COLO668 (cell line): Measurements from ENCODE around the gene HSPA4L.

Source experiments
- DNase-seq: peaks from one replicate; lab custom pipeline; 2025; ENCODE audit not compliant: unreplicated experiment; lab: John Stamatoyannopoulos, UW

The HSPA4L gene

DNA sequence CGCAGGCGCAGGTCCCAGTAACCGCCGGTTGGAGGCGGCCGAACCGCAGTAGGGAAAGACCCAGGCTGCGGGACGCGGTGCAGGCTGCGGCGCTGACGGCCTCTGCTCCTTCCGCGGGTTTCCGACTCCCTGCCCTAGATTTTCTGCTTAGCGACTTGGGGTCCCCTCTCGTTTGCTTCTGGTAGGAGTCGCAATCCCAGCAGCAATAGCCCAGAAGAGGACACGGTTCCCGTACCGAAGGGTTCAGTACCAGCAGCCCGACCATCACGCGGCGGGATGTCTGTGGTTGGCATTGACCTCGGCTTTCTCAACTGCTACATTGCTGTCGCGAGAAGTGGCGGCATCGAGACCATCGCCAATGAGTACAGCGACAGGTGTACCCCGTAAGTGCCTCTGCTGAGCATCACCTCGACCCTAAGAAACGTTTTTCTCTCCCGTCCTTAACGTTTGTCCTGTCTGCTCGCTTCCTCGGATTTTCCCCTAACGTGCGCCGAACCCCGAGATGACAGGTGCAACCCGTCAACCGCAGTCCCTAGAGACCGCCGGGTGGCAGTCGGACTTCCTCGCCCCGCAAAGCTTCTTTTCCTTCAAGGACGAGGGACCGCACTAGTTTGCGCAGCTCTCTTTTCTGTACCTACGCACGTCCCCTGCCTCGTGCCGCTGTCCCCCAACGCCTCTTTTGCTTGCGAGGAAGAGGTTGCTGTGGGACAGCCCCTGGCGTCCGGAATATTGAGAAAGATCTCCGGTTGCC, at the start of gene HSPA4L:
HSPA4L (plus strand) TSS at position 48 of the 751 bp plus-strand sequence; CDS start at position 277, 229 bp downstream.
- DNase-seq: peak; percentile 83

DNA sequence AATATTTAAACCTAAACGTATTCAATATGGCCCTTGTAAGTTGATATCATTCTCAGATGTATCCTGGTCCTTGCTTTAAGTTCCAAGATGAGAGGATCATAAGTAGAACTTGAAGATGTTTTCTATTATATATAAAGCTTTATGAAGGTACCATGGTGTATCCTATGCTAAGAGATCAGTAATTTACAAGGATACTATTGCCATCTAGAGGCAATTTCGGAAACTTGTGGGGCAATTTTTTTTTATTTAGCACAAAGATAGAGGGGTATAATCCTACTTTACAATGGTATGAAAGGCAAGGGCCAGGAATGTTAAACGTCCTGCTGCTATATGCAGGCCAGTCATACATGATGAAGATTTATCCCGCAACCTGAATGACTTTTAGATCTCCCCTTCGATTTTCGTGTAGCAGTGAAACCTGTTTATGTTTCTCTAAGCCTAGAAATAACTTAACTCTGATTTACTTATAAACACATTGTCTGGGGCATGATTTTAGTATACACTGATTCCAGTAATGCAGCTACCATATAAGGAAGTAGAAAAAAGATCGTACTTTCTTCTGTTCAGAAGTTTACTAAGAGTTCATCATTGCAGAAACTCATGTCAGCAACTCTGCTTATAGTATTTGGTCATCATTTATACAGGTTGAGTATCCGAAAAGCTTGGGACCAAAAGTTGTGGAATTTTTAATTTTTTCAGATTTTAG, 49.3 kb upstream of the HSPA4L start:
- DNase-seq: no peak

DNA sequence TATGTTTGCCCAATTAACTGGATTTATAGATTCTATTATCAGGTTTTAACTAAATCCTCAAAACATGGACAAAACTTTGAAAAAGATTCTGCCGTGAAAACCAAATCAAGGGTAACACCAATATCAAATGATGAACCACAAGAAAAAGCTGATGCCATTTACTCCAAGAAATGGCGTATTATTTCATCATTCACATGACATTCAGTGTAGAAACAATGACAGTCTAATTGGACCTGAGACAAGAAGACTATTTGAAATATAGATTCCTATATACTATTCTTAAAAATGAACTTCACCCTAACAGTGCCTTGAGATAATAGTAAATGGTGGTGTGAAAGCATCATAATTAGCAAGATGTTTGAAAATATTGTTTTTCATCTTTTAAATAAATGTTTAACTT, 47.1 kb upstream of the HSPA4L start:
- no peak for DNase-seq

DNA sequence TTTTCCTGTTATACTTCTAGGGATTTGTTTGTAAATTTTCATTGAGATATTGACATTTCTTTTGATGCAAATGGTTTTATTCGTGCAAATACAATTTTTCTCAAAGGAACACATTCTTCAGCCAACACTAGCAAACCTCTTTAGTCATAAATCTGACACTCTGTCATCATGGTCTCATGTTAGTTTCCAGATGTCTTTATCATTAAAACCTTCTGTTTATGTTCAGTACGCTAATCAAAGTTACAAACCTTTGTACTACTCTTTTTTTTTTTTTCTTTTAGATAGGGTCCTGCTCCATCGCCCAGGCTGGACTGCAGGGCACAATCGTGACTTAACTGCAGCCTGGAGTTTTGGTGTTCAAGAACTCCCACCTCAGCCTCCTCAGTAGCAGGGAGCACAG, 44.8 kb upstream of the HSPA4L start:
- no peak for DNase-seq

DNA sequence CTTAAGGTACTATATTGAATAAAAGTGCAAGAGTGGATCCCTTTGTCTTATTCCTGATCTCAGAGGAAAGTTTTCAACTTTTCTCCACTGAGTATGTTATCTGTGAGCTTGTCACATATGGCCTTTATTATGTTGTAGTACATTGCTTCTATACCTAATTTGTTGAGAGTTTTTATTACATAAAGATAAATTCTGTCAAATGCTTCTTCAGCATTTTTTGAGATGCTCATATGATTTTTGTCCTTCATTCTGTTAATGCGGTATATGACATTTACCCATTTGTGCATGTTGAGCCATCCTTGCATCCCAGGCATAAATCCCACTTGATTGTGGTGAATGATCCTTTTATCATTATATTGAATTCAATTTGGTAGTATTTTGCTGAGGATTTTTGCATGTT, 40.9 kb upstream of the HSPA4L start:
- DNase-seq: no peak

DNA sequence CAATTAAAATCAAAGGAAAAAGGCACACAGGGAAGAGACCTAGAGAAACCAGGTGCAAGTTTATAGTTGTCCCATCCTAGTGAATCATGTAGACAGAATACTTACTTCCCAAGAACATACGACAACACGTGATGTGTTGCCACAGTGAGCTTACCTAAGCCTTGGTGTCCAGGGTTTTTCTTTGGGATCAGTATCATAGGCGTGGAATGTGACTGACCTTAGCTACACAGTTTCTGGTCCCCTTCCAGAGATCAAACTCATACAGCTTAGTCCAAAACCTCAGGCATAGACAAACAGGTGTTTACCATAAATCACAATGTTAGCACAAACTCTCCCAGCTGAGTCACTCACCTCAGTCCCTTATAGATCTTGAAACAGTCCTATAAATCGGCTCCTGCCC, 34.2 kb upstream of the HSPA4L start:
- no peak for DNase-seq

DNA sequence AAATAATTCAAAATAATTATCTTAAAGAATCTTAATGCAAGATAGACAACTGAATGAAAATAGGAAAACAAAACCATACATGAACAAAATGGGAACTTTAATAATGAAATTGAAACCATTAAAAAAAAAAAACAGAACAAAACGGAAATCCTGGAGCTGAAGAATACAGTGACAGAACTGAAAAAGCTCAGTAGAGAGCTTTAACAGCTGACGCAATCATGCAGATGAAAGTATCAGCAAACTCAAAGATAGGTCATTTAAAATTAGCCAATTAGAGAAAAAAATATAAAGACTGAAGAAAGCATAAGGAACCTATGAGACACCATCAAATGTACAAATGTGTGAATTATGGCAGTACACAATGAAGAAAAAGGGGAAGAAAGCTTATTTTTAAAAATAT, 33.2 kb upstream of the HSPA4L start:
- DNase-seq: no peak

DNA sequence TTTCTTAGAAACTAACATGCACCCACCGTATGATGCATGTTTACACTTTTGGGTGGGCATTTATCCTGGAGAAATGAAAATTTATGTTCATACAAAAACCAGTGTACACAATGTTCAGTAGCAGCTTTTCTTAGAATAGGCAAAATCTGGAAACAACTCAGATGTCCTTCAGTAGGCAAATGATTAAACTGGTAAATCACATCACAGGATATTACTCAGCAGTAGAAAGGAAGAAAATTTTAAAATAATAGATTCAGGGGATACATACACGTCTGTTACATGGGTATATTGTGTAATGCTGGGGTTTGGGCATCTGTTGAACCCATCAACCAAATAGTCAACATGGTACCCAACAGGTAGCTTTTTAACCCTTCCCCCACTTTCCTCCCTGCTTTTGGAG, 25.2 kb upstream of the HSPA4L start:
- DNase-seq: no peak

DNA sequence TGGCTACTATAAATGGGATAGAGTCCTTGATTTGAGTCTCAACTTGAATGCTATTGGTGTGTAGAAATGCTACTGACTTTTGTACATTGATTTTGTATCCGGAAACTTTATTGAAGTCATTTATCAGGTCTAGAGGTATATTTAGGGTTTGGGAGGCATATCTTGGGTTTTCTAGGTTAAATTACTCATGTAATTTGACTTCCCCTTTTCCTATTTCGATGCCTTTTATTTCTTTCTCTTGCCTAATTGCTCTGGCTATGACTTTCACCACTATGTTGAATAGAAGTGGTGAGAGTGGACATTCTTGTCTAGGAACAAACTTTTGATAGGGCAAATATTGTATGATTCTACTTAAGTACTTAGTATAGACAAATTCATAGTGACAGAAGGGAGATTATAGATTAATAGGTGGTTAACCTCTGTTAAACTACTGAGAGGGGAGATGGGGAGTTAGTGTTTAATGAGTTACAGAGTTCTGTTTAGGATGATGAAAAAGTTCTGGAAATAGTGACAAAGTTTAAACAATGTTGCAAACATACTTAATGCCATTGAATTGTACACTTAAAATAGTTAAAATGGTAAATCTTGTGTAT, 22.8 kb upstream of the HSPA4L start:
- no peak for DNase-seq

DNA sequence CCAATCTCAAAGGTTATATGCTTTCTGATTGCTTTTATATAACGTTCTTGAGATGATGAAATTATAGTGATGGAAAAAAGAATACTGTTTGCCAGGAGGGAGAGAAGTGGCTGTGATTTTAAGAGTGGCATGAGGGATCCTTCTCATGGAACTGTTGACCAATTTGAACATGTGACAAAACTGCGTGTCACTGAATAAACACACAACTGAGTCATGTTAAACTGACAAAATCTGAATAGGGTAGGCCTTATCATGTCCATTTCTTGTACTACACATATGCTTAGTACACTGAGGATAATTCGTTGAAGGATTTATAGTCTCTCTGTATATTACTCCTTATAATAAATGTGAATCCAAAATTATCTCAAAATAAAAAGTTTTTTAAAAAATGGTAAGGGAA, 22.2 kb upstream of the HSPA4L start:
- DNase-seq: no peak

DNA sequence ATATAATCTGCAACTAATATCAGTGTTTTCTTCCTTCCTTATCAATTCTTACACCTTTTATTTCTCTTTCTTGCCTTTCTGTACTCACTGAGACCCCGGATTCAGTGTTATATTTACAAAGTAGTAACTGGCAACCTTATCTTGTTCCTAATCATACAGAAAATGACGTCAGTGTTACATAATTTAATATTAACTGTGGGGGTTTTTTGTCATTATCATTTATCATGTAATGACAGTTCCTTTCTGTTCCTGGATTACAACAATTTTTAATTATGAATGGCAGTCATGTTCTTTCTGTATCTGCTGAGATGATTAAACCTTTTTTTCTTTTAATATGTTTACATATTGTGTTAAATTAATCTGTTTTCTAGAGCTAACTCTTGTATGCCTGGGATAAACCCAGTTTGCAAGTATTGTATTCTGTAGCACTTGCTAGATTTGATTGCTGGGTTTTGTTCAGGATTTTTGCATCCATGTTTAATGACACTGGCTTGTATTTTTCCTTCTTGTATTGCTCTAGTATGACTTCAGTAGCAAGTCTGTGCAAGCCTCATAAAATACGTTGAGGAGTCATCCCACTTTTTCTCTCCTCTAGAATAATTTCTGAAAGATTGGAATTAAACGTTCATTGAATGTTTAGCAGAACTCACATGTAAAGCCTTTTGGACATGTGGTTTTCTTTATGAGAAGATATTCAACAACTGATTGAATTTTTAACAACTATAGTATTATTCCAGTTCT, 10.4 kb upstream of the HSPA4L start:
- DNase-seq: no peak

DNA sequence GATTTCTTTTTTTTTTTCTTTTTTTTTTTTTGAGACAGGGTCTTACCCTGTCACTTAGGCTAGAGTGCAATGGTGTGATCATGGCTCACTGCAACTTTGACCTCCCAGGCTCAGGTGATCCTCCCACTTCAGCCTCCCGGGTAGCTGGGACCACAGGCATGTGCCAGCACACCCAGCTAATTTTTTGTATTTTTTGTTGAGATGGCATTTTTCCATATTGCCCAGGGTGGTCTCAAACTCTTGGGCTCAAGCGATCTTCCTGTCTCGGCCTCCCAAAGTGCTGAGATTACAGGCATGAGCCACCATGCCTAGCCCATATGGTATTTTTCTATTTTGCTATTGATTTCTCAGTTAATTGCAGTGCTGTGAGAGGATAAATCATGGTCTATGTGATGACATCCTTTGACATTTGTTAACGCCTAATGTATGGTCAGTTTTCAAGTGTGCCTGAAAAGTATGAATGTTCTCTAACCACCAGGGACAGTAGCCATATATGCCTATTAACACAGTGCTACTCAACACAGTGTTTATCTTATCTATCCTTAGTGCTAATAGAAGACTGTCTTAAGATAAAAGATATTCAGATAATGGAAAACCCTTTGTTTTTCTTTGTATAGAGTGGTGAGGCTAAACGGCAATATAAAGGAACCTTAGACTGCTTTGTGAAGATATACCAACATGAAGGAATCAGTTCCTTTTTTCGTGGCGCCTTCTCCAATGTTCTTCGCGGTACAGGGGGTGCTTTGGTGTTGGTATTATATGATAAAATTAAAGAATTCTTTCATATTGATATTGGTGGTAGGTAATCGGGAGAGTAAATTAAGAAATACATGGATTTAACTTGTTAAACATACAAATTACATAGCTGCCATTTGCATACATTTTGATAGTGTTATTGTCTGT, 9.1 kb upstream of the HSPA4L start:
- no peak for DNase-seq

DNA sequence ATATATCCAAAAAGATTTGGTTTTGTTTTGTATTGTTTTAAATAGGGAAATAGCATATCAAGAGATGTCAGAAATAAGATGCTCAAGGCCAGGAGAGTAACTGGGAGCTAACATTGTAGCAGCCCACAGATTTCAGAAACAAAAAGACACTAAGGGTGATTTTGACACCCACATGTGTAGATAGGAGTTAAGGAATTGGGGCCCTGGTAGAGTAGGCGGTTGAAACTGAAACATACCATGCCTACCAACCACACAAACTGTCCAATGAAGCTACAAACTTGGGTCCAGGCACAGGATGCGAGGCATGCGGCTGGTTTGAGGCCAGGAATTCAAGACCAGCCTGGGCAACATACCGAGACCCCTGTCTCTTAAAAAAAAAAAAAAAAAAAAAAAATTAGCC, 6.3 kb upstream of the HSPA4L start:
- DNase-seq: no peak

DNA sequence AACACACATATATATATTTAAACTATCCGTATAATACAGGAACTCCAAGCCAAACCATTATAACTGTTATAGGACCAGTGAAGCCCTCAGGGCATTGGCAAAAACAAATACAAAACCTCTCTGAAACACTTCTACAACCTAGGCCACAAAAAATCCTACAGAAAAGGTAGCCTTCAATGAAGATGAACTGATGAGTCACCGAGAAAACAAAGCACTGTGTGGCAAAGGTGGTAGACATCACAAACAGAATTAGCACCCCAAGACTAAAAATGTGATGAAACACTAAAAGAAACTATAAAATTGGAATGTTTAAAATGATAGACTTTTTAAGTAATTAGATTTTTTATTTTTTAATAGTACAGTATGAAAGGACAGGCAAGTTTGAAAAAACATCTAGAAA, 5.5 kb upstream of the HSPA4L start:
- DNase-seq: peak; percentile 37

DNA sequence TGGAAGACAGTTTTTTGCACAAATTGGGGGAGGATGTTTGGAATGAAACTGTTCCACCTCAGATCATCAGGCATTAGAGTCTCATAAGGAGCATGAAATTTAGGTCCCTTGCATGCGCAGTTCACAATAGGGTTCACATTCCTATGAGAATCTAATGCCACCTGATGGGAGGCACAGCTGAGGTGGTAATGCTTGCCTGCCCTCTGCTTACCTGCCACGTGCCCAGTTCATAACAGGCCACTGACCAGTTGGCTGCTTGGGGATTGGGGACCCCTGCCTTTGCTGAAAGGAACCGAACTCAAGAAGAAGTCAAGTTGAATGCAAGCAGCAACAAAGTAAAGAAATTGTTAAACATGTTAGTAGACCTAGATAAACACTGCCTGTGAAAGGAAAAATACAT, 4.6 kb upstream of the HSPA4L start:
- no peak for DNase-seq

DNA sequence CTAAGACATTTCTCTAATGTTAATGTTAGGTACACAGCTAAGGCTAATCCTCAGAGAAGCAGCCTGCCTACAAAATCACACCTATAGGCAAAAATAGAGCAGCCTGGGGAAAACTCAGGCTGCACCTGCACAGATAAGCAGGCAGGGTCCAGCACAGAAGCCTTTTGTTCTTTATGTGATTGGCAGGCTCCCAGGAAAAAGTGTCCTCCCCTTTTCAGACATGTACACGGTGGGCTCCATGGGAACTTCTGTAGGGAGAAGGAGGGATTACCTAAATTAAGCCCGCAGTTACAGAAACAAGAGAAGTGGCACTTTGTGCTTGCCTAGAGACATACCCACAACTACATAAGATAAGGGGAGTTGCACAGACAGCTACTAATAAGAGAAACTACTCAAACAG, 4.0 kb upstream of the HSPA4L start:
- no peak for DNase-seq

DNA sequence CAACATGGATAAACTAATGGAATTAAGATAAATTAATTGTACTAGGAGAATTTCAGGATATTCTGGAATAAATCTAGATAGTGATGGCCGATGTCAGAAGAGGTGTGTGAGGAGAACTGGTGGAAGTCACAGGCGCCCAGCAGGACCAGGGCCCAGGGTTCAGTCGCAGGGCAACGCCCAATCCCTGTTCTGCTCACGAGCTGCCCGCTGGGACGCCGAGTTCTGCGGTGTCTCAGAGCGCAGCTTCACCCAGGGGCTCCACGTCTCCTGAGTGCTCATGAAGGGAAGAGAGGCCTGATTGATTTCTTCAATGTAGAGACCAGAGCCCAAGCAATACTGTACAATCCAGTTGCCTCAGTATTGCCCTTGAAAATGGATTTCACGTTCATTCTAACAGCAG, 1.5 kb upstream of the HSPA4L start:
- DNase-seq: no peak

DNA sequence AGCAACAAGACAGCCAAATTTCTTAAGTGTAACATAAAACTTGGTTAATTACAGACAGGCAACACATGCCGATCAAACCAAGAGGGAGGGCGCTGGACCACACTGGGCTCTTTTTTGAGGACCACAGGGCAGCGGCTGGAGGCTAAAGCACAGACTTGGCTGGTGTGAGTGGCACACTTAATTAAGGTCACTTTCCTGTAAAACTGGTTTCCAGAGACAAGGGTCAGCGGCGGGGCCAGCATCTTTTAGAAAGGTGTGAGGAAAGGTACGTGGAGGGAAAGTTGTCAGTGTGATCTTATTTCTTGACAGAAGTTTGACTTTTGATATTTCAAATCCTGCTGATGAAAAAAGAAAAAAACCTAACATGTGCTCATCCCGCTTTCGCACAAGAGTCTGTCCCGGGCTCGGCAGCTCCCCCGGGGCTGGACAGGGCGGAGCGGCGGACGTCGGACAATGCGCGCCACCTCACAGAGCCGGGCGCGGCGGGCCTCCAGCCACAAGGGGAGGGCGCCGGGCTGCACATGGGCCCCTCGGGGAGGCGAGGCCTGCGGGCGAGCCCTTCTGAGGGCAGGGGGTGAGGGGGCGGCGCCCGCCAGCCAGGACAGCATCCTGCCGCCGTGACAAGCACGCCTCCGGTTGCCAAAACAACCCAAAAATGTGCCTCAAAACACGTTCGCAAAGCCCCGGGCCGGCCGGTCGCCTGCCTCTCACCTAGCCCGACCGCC, 660 bp upstream of the HSPA4L start:
- DNase-seq: no peak

DNA sequence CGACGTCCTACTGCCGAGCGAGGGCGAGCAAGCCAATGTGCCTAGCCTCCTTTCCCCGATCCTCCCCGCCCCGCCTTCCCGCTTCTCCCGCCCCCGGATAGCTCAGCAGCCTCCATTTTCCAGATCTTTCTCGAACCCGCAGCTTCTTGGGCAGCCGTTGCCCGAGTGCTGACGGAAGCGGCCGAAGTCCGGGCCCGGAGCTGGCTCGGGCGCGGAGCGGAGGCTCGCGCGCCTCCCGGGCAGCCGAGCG, 172 bp upstream of the HSPA4L start:
- peak; percentile 92 for DNase-seq

DNA sequence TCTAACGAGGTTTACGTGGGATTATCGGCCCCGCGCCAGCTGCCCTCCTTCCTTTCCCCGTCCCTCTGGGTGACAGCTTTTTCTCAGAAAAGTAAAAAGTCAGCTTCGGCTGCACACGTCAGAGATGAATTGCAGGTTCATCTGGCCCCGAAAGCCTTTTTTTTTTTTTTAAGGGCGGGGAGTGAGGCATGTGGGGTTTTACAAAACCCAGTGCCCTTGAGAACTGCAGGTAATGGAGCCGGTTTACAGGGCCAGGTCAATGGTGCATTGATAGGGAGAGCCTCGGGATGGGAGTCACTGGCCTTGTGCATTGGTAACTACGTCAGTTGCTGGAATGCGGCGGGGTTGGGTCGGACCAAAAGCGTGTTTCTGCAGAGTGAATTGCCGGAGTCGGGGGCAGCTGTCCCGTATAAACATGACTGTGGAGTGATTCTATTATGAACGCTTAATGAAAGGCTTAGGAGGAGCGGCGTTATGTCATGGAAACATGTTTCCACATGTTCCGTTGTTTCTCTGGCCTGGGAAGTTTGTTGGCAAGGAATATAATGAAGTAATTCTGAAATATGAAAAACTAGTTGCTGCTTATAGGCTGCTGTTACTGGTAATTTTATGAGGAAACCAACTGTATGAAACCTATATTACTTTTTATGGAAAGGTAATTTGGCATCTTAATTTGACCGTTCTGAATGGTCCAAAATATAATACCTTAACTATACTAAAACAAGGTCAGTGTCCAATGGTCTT, 1.1 kb downstream of the HSPA4L start:
- DNase-seq: peak; percentile 54
